Osteocyte (in vitro differentiated cells): ENCODE measurements around the gene ERI2. TPM values are rescaled to one million over a fixed set of nuclear protein-coding genes. Genes with fewer than 3 reads are reported as not detected.
"Not testable (repeated sequence)": the region's sequence is repeated elsewhere in the genome, so short reads cannot be mapped to it uniquely, and the experiment has no call there.

Experiments
- DNase-seq: peaks from one replicate; pipeline ENCODE4 v3.0.0; 2021; ENCODE audit warnings: mixed read lengths; ENCODE audit not compliant: unreplicated experiment; ENCODE audit errors: extremely low spot score
- H3K27ac Mint-ChIP-seq: one replicate; pipeline ENCODE4 v1.8.0; 2021; ENCODE audit warnings: mild to moderate bottlenecking, mixed read lengths; ENCODE audit not compliant: unreplicated experiment
- H3K27me3 Mint-ChIP-seq: one replicate; pipeline ENCODE4 v1.8.0; 2021; ENCODE audit warnings: mixed read lengths; ENCODE audit not compliant: unreplicated experiment
- H3K36me3 Mint-ChIP-seq: one replicate; pipeline ENCODE4 v1.8.0; 2021; ENCODE audit warnings: mixed read lengths; ENCODE audit not compliant: unreplicated experiment
- H3K4me1 Mint-ChIP-seq: one replicate; pipeline ENCODE4 v1.8.0; 2021; ENCODE audit warnings: mixed read lengths; ENCODE audit not compliant: unreplicated experiment
- H3K4me3 Mint-ChIP-seq: one replicate; pipeline ENCODE4 v1.8.0; 2021; ENCODE audit warnings: mild to moderate bottlenecking, moderate library complexity, mixed read lengths; ENCODE audit not compliant: unreplicated experiment
- H3K9me3 Mint-ChIP-seq: one replicate; pipeline ENCODE4 v1.8.0; 2021; ENCODE audit warnings: mixed read lengths; ENCODE audit not compliant: unreplicated experiment
- total RNA-seq: library from RNA; stranded (reverse); gene quantifications from 2 replicates; pipeline ENCODE4 v1.2.1, GENCODE V29; 2021
- TF ChIP-seq, protein P1 (sequence below): fragments of 200-600 bp; sonication (generic); IDR thresholded peaks from 2 replicates; pipeline ENCODE4 v1.5.0; 2021; ENCODE audit warnings: antibody characterized with exemption, mild to moderate bottlenecking, moderate library complexity

The ERI2 gene
- total RNA-seq, 1 donor from 2014 or later = 16.6 TPM

DNA sequence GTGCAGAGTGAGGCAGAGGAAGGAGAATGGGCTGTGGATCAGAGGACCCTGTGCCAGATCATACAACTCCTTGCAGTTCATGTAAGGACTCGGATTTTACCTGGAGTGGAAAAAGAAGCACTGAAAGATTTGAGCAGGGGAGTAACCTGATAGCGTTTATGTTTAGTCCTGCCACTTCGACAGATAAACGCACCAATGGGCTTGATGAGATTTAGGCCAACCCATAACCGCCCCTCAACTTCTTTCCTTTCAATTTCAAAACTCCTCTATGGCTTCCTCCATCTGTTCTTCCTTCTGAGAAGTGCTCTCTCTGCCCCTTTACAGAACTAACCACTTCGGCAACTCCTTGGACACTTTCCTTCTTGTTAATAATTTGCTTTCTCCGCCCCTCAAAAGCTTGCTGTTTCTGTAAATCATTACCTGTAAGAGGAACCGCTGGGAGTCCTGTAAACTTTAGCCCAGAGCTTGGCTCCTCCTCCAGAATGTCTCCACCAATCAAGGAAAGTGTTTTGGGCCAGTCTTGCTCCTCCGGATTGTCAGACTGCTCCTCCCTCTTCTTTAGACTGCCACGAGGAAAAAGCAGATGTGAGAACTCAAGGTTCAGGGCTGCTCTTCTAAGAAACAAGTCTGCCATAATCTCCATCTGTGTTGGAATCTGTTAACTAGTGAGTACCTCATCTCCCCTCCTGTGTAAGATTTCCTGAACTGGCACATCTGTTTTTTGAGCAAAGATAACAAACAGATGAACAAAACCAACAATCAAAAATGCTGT is 42.6 kb downstream of the ERI2 start, which contains the start of gene ACSM3:
Gene ACSM3, plus strand, starts transcription at position 554 of the 772 bp plus-strand sequence. CDS start 6,021 bp downstream, outside the sequence.
- Mint-ChIP-seq H3K4me1 (peaks cover 10% of the 10 kb centered on the region), H3K4me3 (peak within 1 kb of the TSS; percentile 82), H3K27ac (peak within 1 kb of the TSS; percentile 81), H3K36me3 (no peaks in the 10 kb centered on the region), H3K27me3 (peaks cover 26% of the 10 kb centered on the region), H3K9me3 (peaks cover 7% of the 10 kb centered on the region)
- DNase-seq = no peak
- TF ChIP-seq, protein P1, sequence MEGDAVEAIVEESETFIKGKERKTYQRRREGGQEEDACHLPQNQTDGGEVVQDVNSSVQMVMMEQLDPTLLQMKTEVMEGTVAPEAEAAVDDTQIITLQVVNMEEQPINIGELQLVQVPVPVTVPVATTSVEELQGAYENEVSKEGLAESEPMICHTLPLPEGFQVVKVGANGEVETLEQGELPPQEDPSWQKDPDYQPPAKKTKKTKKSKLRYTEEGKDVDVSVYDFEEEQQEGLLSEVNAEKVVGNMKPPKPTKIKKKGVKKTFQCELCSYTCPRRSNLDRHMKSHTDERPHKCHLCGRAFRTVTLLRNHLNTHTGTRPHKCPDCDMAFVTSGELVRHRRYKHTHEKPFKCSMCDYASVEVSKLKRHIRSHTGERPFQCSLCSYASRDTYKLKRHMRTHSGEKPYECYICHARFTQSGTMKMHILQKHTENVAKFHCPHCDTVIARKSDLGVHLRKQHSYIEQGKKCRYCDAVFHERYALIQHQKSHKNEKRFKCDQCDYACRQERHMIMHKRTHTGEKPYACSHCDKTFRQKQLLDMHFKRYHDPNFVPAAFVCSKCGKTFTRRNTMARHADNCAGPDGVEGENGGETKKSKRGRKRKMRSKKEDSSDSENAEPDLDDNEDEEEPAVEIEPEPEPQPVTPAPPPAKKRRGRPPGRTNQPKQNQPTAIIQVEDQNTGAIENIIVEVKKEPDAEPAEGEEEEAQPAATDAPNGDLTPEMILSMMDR = no peak

DNA sequence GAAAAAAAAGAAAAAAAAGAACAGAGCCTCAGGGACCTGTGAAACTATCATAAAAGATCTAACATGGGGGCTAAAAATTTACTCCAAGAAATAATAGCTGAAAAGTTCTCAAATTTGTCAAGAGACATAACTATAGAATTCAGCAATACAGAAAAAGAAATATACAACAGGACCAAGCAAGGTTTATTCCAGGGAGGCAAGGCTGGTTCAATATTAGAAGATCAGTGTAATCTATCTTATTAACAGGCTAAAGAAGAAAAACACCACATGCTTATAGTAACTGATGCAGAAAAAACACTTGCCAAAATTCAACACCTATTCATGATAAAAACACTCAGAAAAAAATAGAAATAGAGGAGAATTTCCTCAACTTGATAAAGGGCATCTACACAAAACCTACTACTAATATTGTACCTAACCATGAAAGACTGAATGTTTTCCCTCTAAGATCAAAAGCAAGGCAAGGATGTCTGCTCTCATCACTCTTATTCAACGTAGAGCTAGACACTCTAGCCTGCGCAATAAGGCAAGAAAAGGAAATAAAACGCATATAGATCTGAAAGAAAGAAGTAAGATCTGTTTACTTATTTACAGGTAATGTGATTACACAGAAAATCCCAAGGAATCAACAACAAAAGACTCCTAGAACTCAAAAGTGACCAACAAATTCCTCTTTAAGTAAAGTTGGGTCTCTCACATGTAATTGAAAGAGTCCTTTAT is 43.7 kb downstream of the ERI2 start:
- Mint-ChIP-seq H3K27ac (no peak overlapping the region), H3K9me3 (peaks cover 7% of the 10 kb centered on the region), H3K4me3 (no peak overlapping the region), H3K27me3 (peaks cover 26% of the 10 kb centered on the region), H3K36me3 (no peaks in the 10 kb centered on the region), H3K4me1 (peaks cover 10% of the 10 kb centered on the region)
- no peak for DNase-seq
- TF ChIP-seq, protein P1 = no peak

DNA sequence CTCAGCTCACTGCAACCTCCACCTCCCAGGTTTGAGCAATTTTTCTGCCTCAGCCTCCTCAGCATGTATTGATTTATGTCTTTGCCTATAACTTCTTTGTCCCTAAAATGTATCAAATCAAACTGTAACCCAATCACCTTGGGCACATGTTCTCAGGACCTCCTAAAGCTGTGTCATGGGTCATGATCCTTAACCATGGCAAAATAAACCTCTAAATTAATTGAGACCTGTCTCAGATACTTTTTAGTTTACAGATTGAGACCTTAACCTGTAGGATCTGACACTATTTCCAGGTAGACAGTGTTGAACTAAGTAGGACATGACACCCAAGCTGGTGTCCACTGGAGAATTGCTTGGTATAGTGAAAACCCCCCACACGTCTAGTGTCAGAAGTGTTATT is 45.1 kb downstream of the ERI2 start:
- H3K27me3 Mint-ChIP-seq = peaks cover 22% of the 10 kb centered on the region
- DNase-seq = no peak
- H3K4me1 Mint-ChIP-seq = peaks cover 10% of the 10 kb centered on the region
- TF ChIP-seq, protein P1 = no peak
- H3K4me3 Mint-ChIP-seq = no peak overlapping the region
- H3K36me3 Mint-ChIP-seq = no peaks in the 10 kb centered on the region
- H3K9me3 Mint-ChIP-seq = peaks cover 7% of the 10 kb centered on the region
- H3K27ac Mint-ChIP-seq = no peak overlapping the region

DNA sequence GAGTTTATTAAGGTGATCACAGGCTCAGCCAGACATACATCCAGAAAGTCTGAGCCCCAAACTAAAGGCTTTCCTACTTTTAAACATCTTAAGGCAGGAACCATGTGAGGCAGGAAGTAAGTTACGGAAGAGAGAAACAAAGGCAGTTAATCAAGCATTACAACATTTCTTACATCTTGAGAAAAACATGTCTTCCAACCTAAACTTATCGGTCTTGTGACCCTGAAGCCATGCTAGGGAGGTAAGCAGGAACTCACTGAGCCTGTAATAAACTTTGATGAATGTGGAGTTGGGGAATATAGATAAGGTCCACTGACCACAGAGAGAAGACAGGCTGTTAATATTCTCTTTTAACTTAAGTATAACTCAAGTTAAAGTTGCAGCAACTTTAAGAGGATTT is 45.9 kb downstream of the ERI2 start:
- no peaks in the 10 kb centered on the region for H3K36me3 Mint-ChIP-seq
- no peak overlapping the region for H3K4me3 Mint-ChIP-seq
- TF ChIP-seq, protein P1 = no peak
- peaks cover 10% of the 10 kb centered on the region for H3K4me1 Mint-ChIP-seq
- DNase-seq = no peak
- peaks cover 7% of the 10 kb centered on the region for H3K9me3 Mint-ChIP-seq
- no peak overlapping the region for H3K27ac Mint-ChIP-seq
- peaks cover 15% of the 10 kb centered on the region for H3K27me3 Mint-ChIP-seq

DNA sequence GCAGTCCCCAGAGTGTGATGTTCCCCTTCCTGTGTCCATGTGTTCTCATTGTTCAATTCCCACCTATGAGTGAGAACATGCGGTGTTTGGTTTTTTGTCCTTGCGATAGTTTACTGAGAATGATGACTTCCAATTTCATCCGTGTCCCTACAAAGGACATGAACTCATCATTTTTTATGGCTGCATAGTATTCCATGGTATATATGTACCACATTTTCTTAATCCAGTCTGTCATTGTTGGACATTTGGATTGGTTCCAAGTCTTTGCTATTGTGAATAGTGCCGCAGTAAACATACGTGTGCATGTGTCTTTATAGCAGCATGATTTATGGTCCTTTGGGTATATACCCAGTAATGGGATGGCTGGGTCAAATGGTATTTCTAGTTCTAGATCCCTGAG is 50.5 kb downstream of the ERI2 start:
- not testable (repeated sequence) for DNase-seq, H3K4me1 Mint-ChIP-seq, H3K4me3 Mint-ChIP-seq, H3K9me3 Mint-ChIP-seq, H3K36me3 Mint-ChIP-seq, H3K27ac Mint-ChIP-seq
- peaks cover 26% of the 10 kb centered on the region for H3K27me3 Mint-ChIP-seq
